Dedifferentiated amniotic fluid mesenchymal stem cell (primary cell): Measurements from ENCODE around the gene TFCP2L1.
"Not testable (repeated sequence)": the region's sequence is repeated elsewhere in the genome, so short reads cannot be mapped to it uniquely, and the experiment has no call there.

Experiments used
- DNase-seq: peaks from one replicate; pipeline ENCODE4 v3.0.0-alpha.2; 2016; ENCODE audit errors: extremely low spot score

The TFCP2L1 gene

DNA sequence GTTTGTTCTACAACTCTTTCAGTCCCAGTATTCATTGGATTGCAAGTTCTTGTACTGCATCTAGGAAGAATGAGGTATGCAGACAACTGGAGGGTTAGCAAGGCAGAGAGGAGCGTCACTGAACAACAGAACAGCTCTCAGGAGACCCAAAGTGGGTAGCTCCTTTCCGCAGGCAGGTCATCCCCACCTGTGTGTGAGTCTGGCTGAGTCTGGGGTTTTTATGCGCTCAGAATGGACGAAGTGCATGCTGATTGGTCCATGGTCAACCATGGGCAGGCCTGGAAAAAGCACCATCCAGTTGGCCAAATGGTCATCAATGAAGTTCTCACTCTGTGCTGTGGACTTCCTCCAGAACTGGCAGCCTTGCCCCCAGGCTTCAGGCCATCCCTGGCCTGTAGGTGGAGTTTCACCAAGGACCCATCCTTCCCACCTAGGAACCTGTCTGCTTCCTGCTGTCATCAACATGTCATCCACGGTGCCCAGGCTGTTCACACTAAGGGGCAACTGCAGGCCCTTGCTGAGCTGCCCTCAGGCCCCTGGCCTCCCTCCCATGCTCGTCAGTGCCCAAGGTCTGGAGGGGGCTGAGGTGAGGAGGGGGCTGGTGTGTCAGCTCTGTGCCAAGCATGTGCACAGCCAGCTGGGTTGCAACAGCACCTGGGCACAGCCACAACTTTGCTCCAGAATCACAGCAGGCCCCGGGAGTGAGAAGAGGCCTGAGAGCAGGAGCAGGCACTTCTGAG is 11.1 kb upstream of the TFCP2L1 start:
- DNase-seq: no peak

- DNase-seq: no peak
These were observed 10.2 kb upstream of the TFCP2L1 start for GRCh38 chr2:121294881-121295840.

GRCh38 chr2:121293450-121294325 is 8.7 kb upstream of the TFCP2L1 start:
- no peak for DNase-seq

- DNase-seq: no peak
These were observed 6.2 kb upstream of the TFCP2L1 start for GRCh38 chr2:121291251-121291580.

GRCh38 chr2:121289271-121289670 is 4.3 kb upstream of the TFCP2L1 start:
- no peak for DNase-seq

- no peak for DNase-seq
These were observed 3.6 kb upstream of the TFCP2L1 start for GRCh38 chr2:121288454-121289231.

DNA sequence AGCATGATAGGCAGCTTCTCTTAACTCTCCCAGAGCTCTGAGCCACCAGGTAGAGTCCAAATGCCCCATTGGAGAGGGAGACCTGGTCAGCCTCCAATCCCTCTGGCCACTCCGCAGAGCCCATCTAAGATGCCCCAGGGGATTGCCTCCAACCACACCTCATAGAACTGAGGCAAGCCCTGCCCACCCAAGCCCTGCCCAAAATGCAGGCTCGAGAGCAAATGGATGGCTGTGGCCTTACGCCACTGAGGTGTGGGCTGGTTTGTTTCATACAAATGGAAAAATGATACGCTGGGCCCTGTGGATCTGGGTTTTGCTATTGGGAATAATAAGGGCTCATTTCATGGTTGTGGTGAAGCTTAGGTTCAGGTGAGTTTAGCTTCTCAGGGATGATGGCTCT is 3.0 kb upstream of the TFCP2L1 start:
- no peak for DNase-seq

- DNase-seq: no peak
These were observed 2.3 kb upstream of the TFCP2L1 start for GRCh38 chr2:121287146-121287798.

DNA sequence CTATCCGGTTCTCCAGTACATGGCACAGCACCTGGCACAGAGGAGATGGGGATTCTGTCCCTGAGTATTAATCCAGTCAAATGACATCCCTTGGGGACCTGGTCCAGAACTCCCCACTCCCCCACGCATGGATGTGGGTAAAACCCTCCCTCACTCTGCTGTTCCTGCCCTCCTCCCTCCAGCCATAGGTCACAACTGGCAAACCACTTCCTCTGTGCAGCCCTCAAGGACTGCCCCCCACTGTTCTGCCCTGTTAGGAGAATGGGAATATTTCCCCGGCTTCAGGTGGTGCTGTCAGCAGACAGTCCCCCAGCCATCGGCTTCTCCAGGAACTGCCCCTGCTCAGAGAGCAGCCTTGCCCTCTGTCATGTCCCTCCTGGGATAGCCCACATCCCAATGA is 1.5 kb upstream of the TFCP2L1 start:
- DNase-seq: no peak

DNA sequence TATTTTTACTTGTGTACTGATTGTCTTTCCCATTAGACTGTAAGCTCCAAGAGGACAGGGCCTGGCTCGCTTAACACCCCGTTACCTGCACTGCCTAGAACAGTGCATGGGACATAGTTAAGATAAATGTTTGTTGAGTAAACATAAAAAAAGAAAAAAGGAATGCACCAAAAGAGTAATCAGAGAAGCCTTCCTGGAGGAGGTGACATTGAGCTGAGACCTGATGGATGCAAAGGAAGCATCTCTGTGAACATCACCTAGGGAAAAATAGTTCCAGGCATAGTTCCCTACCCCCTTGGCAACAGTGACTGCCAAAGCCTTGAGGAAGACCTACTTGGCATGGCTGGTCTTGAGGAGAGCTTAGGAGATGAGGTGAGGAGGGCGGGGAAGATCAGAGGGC is 924 bp upstream of the TFCP2L1 start:
- no peak for DNase-seq

DNA sequence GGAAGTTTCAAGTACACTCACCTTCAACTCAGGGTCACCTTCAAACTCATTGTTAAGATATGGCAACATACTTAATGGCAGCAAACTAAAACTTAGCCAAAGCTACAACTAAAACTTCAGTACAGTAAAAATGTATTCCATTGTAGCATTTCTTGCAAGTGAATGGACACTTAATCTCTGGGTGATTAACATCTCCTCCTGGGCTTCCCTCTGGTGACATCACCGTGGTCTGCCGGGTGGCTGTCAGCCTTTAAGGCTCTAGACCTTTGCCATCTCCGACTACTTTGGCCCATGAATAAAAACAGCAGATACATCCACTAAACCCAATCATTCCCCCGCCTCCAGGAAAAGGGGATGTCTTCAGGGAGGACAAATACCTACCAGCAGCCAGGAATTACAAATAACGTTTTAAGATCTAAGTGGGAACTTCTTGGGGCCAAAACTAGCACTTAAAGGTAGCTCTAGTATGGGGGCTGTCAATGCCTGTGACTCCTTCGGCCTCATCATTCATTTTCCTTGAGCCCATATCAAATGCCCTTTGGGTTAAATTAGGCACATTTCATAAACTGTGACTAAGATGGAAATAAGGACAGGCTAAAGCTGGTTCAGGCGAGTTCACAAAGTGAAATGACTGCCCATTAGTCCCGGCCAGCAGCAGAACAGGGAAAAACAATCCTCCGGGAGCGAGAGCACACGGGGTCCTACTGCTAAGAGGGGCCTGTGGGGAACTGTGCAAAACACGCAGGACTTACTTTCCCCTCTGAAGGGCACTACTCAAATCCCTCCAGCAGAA is 1.1 kb downstream of the TFCP2L1 start:
- no peak for DNase-seq

GRCh38 chr2:121282800-121283385 is 2.1 kb downstream of the TFCP2L1 start:
- no peak for DNase-seq

DNA sequence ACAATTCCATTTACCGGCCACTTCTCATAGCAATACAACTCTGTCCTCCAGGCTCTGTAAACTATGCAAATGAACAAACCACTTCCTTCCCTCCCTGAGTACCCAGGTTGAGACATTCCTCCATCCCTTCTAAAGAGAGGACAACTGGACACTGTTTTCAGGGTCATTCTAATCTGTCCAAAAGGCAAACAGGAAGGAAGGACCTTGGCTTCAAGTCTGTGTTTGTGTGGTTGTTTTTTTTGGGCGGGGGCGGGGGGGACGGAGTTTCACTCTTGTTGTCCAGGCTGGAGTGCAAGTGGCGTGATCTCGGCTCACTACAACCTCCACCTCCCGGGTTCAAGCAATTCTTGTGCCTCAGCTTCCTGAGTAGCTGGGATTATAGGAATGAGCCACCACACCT is 3.3 kb downstream of the TFCP2L1 start:
- no peak for DNase-seq

GRCh38 chr2:121281107-121281506 is 3.9 kb downstream of the TFCP2L1 start:
- no peak for DNase-seq

- no peak for DNase-seq
These were observed 5.4 kb downstream of the TFCP2L1 start for GRCh38 chr2:121279476-121280220.

GRCh38 chr2:121276341-121276740 is 8.7 kb downstream of the TFCP2L1 start:
- no peak for DNase-seq

DNA sequence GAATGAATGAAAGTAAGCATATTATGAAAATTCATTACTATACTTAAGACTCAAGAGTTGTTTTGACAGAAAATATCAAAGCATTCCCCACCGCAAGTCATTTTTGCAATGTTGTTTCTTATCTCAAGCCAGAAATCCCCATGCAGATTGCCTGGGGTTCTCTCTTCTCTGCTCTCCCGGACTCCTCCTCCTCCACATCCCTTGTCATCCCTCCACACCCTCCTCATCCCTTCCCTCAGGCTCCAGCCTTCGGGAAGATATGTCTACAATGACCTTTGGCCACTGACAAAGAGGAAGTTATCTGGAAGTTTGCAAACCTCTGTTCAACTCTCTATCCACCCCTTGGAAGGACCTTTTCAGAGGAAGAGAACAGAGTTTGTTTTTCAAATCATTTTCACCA is 11.9 kb downstream of the TFCP2L1 start:
- no peak for DNase-seq

GRCh38 chr2:121272596-121272995 is 12.4 kb downstream of the TFCP2L1 start:
- no peak for DNase-seq

GRCh38 chr2:121269436-121269835 is 15.6 kb downstream of the TFCP2L1 start:
- not testable (repeated sequence) for DNase-seq
